Naive thymus-derived CD4-positive, alpha-beta T cell (primary cell): ENCODE measurements around the gene LNPEP. TPM values are rescaled to one million over a fixed set of nuclear protein-coding genes. Genes with fewer than 3 reads are reported as not detected.

Experiments used
- ATAC-seq: fragments of 150-1000 bp; cut with Tn5 transposase; 2 replicates; pipeline ENCODE4 v1.10.0; 2021; ENCODE audit warnings: mild to moderate bottlenecking, moderate library complexity
- CTCF ChIA-PET: fragments of 350-600 bp; sonication (Branson Sonifier 250); formaldehyde crosslinking; loops from one replicate; lab custom pipeline; 2021; ENCODE audit warnings: antibody characterized with exemption; lab: Charles Lee
- POLR2A ChIA-PET: fragments of 350-600 bp; sonication (Branson Sonifier 250); formaldehyde crosslinking; loops from one replicate; lab custom pipeline; 2021; ENCODE audit warnings: antibody characterized with exemption, inconsistent platforms; lab: Charles Lee
- DNase-seq, 9 donors: peaks; one replicate each; pipeline versions ENCODE4 v3.0.0 to v3.0.0-alpha.2; 2020 to 2022; ENCODE audit warnings: mixed read lengths in 1 of 9
- H3K27ac ChIP-seq: one replicate; pipeline ENCODE4 v1.7.0; 2013; ENCODE audit warnings: mild to moderate bottlenecking, low read depth, low read length, moderate library complexity
- H3K27me3 ChIP-seq, 2 donors: one replicate each; pipeline ENCODE4 v1.7.0; 2013; ENCODE audit warnings: low read length in 2 of 2, mild to moderate bottlenecking in 2 of 2, moderate library complexity in 2 of 2; ENCODE audit not compliant: control insufficient read depth in 2 of 2, insufficient read depth in 2 of 2
- H3K36me3 ChIP-seq, 3 experiments: 1 replicate in 2 of 3; 2 replicates in 1 of 3; pipeline ENCODE4 v1.7.0; 2013; ENCODE audit warnings: low read length in 3 of 3, mild to moderate bottlenecking in 3 of 3, moderate library complexity in 1 of 3; ENCODE audit not compliant: insufficient read depth in 3 of 3, control insufficient read depth in 2 of 3
- H3K4me1 ChIP-seq, 2 donors: one replicate each; pipeline ENCODE4 v1.7.0; 2013; ENCODE audit warnings: low read length in 2 of 2, mild to moderate bottlenecking in 2 of 2, moderate library complexity in 1 of 2; ENCODE audit not compliant: control insufficient read depth in 2 of 2, insufficient read depth in 2 of 2
- H3K4me3 ChIP-seq: 2 replicates; pipeline ENCODE4 v1.7.0; 2013; ENCODE audit warnings: mild to moderate bottlenecking, low read length
- H3K9me3 ChIP-seq, 3 experiments: 1 replicate in 2 of 3; 2 replicates in 1 of 3; pipeline ENCODE4 v1.7.0; 2013; ENCODE audit warnings: low read length in 3 of 3; ENCODE audit not compliant: control insufficient read depth in 2 of 3
- H3K27ac Mint-ChIP-seq, 9 donors: one replicate each; pipeline ENCODE4 v1.8.0; 2020 to 2022; ENCODE audit warnings: mixed read lengths in 9 of 9, mild to moderate bottlenecking in 8 of 9, moderate library complexity in 5 of 9, inconsistent platforms in 2 of 9
- H3K27me3 Mint-ChIP-seq, 5 donors: one replicate each; pipeline ENCODE4 v1.8.0; 2021 to 2022; ENCODE audit warnings: mixed read lengths in 5 of 5, mild to moderate bottlenecking in 1 of 5
- H3K36me3 Mint-ChIP-seq, 5 donors: one replicate each; pipeline ENCODE4 v1.8.0; 2020 to 2022; ENCODE audit warnings: mixed read lengths in 5 of 5, mild to moderate bottlenecking in 3 of 5, inconsistent platforms in 1 of 5
- H3K4me1 Mint-ChIP-seq, 7 donors: one replicate each; pipeline ENCODE4 v1.8.0; 2020 to 2022; ENCODE audit warnings: mixed read lengths in 7 of 7, mild to moderate bottlenecking in 3 of 7, inconsistent platforms in 1 of 7
- H3K4me3 Mint-ChIP-seq, 10 donors: one replicate each; pipeline ENCODE4 v1.8.0; 2020 to 2022; ENCODE audit warnings: mild to moderate bottlenecking in 10 of 10, mixed read lengths in 10 of 10, moderate library complexity in 6 of 10, inconsistent platforms in 2 of 10
- H3K9me3 Mint-ChIP-seq, 11 donors: one replicate each; pipeline ENCODE4 v1.8.0; 2020 to 2022; ENCODE audit warnings: mixed read lengths in 11 of 11, mild to moderate bottlenecking in 4 of 11, inconsistent platforms in 1 of 11, moderate library complexity in 1 of 11
- intact Hi-C, 2 donors: fragments of 100-400 bp; cut with micrococcal nuclease; formaldehyde crosslinking; loops; one replicate each; pipeline ENCODE4 v1.15.1; 2023
- polyA plus RNA-seq, 2 donors: library from polyadenylated mRNA; unstranded; fragments of 300-500 nt; fragmentation: Illumina TruSeq; gene quantifications; one replicate each; pipeline ENCODE4 v1.2.3, GENCODE V29; 2021
- total RNA-seq, 6 experiments: library from RNA in 5 of 6; stranded (reverse) in 5 of 6; gene quantifications; 1 replicate in 5 of 6; 2 replicates in 1 of 6; pipeline ENCODE4 v1.2.3 and lab custom pipeline; 2021 to 2026

The LNPEP gene
- total and polyA plus RNA-seq, 7 experiments from 2014 or later = 53.2 to 109 (median 82.6) TPM

GRCh38 chr5:96901841-96902240, 34.0 kb upstream of the LNPEP start:
- CTCF ChIA-PET = interaction anchor here (3.0 kb wide), 1 partner anchor 33 kb away, joined by 16 read pairs; no protein-coding TSS in a partner anchor
- intact Hi-C loops = loop anchor here in 1 of 2 donors (10.0 kb wide), 1 partner anchor 127 kb away; no protein-coding TSS in a partner anchor

GRCh38 chr5:96902876-96903275, 33.0 kb upstream of the LNPEP start:
- Histone ChIP-seq H3K4me3 (no peak overlapping the region), H3K9me3 (no peaks in the 10 kb centered on the region), H3K4me1 (no peaks in the 10 kb centered on the region), H3K27me3 (no peaks in the 10 kb centered on the region), H3K36me3 (peaks cover 4 to 71% (median 42%) of the 10 kb centered on the region in 3 experiments), H3K27ac (no peak overlapping the region)
- Mint-ChIP-seq H3K27ac (no peak overlapping the region), H3K27me3 (no peaks in the 10 kb centered on the region), H3K4me1 (peaks cover 15 to 34% (median 30%) of the 10 kb centered on the region in 7 donors), H3K36me3 (peaks cover 22 to 65% (median 51%) of the 10 kb centered on the region in 5 donors), H3K9me3 (no peaks in the 10 kb centered on the region), H3K4me3 (no peak overlapping the region)
- ChIA-PET POLR2A (interaction anchor here (0.6 kb wide), 2 partner anchors 31 to 95 kb away, joined by 3 to 4 read pairs; partner anchors contain the start of gene ERAP1), CTCF (interaction anchor here (3.0 kb wide), 1 partner anchor 34 kb away, joined by 16 read pairs; no protein-coding TSS in a partner anchor)
- ATAC-seq = no peak
- intact Hi-C loops = loop anchor here in 1 of 2 donors (10.0 kb wide), 1 partner anchor 128 kb away; no protein-coding TSS in a partner anchor
- no peak for DNase-seq

More at GRCh38 chr5:96901841-96902240, 34.0 kb upstream of the LNPEP start:
- Histone ChIP-seq H3K9me3 (no peaks in the 10 kb centered on the region), H3K27me3 (no peaks in the 10 kb centered on the region), H3K4me1 (peaks cover 2 to 6% of the 10 kb centered on the region in 2 donors), H3K27ac (no peak overlapping the region), H3K36me3 (peaks cover 4 to 69% (median 43%) of the 10 kb centered on the region in 3 experiments), H3K4me3 (no peak overlapping the region)
- H3K27me3 Mint-ChIP-seq = no peaks in the 10 kb centered on the region
- H3K27ac Mint-ChIP-seq = peak overlapping the region in 5 of 9 donors; percentile 25 to 74 (median 58)
- peaks cover 22 to 69% (median 54%) of the 10 kb centered on the region in 5 donors for H3K36me3 Mint-ChIP-seq
- H3K9me3 Mint-ChIP-seq = no peaks in the 10 kb centered on the region
- POLR2A ChIA-PET = interaction anchor here (0.6 to 6.7 kb wide), 4 partner anchors 17 to 96 kb away, joined by 3 to 57 read pairs (median 4); partner anchors contain the start of gene ERAP2
- no peak overlapping the region for H3K4me3 Mint-ChIP-seq
- H3K4me1 Mint-ChIP-seq = peaks cover 20 to 44% (median 36%) of the 10 kb centered on the region in 7 donors
- DNase-seq = no peak
- no peak for ATAC-seq

- no peaks in the 10 kb centered on the region for H3K9me3 Mint-ChIP-seq
- no peak overlapping the region for H3K27ac Mint-ChIP-seq
- H3K4me3 Mint-ChIP-seq = no peak overlapping the region
These were observed 32.6 kb upstream of the LNPEP start for GRCh38 chr5:96903300-96903699.

GRCh38 chr5:96904054-96904931, 31.6 kb upstream of the LNPEP start:
- H3K27ac Mint-ChIP-seq = peak overlapping the region in 8 of 9 donors; percentile 23 to 80 (median 58)
- Histone ChIP-seq H3K36me3 (peaks cover 4 to 76% (median 56%) of the 10 kb centered on the region in 3 experiments), H3K4me1 (no peaks in the 10 kb centered on the region), H3K9me3 (no peaks in the 10 kb centered on the region), H3K27ac (no peak overlapping the region), H3K4me3 (no peak overlapping the region), H3K27me3 (no peaks in the 10 kb centered on the region)
- ATAC-seq = no peak
- peaks cover 21 to 65% (median 50%) of the 10 kb centered on the region in 5 donors for H3K36me3 Mint-ChIP-seq
- peaks cover 14 to 36% (median 31%) of the 10 kb centered on the region in 7 donors for H3K4me1 Mint-ChIP-seq
- intact Hi-C loops = loop anchor here (2.0 to 10.0 kb wide), 2 partner anchors 17 to 129 kb away; no protein-coding TSS in a partner anchor
- no peak for DNase-seq
- H3K27me3 Mint-ChIP-seq = no peaks in the 10 kb centered on the region
- no peak overlapping the region for H3K4me3 Mint-ChIP-seq
- ChIA-PET CTCF (interaction anchor here (2.2 kb wide), 1 partner anchor 35 kb away, joined by 9 read pairs; no protein-coding TSS in a partner anchor), POLR2A (interaction anchor here (0.6 to 2.0 kb wide), 11 partner anchors 8 to 96 kb away, joined by 3 to 6 read pairs (median 4); no protein-coding TSS in a partner anchor)
- no peaks in the 10 kb centered on the region for H3K9me3 Mint-ChIP-seq

More at GRCh38 chr5:96903300-96903699, 32.6 kb upstream of the LNPEP start:
- H3K4me1 ChIP-seq = no peaks in the 10 kb centered on the region
- Mint-ChIP-seq H3K4me1 (peaks cover 16 to 36% (median 30%) of the 10 kb centered on the region in 7 donors), H3K36me3 (peaks cover 22 to 67% (median 53%) of the 10 kb centered on the region in 5 donors), H3K27me3 (no peaks in the 10 kb centered on the region)
- no peak for DNase-seq
- H3K27ac ChIP-seq = no peak overlapping the region
- H3K27me3 ChIP-seq = no peaks in the 10 kb centered on the region
- H3K9me3 ChIP-seq = no peaks in the 10 kb centered on the region
- H3K36me3 ChIP-seq = peaks cover 4 to 74% (median 47%) of the 10 kb centered on the region in 3 experiments
- ChIA-PET POLR2A (interaction anchor here (1.0 to 2.0 kb wide), 3 partner anchors 12 to 25 kb away, joined by 3 to 6 read pairs (median 6); no protein-coding TSS in a partner anchor), CTCF (interaction anchor here (3.0 kb wide), 1 partner anchor 34 kb away, joined by 16 read pairs; no protein-coding TSS in a partner anchor)
- no peak overlapping the region for H3K4me3 ChIP-seq
- no peak for ATAC-seq
- intact Hi-C loops = loop anchor here in 1 of 2 donors (10.0 kb wide), 1 partner anchor 128 kb away; no protein-coding TSS in a partner anchor

- Mint-ChIP-seq H3K9me3 (no peaks in the 10 kb centered on the region), H3K27ac (peak overlapping the region in 7 of 9 donors; percentile 48 to 81 (median 57)), H3K4me1 (peaks cover 12 to 40% (median 32%) of the 10 kb centered on the region in 7 donors), H3K27me3 (no peaks in the 10 kb centered on the region), H3K4me3 (peak overlapping the region in 2 of 10 donors; percentile 42 to 66), H3K36me3 (peaks cover 22 to 63% (median 51%) of the 10 kb centered on the region in 5 donors)
- DNase-seq = no peak
- ChIA-PET CTCF (interaction anchor here (2.2 kb wide), 1 partner anchor 37 kb away, joined by 9 read pairs; no protein-coding TSS in a partner anchor), POLR2A (interaction anchor here (0.6 to 2.0 kb wide), 4 partner anchors 20 to 29 kb away, joined by 5 to 8 read pairs (median 5); partner anchors contain the start of gene ERAP2)
- ATAC-seq = no peak
- Histone ChIP-seq H3K4me1 (no peaks in the 10 kb centered on the region), H3K27ac (no peak overlapping the region), H3K4me3 (no peak overlapping the region), H3K9me3 (no peaks in the 10 kb centered on the region), H3K36me3 (peaks cover 4 to 76% (median 53%) of the 10 kb centered on the region in 3 experiments), H3K27me3 (no peaks in the 10 kb centered on the region)
- intact Hi-C loops = loop anchor here (1.0 to 10.0 kb wide), 3 partner anchors 10 to 131 kb away; no protein-coding TSS in a partner anchor
These were observed 30.0 kb upstream of the LNPEP start for GRCh38 chr5:96905864-96906263.
